ENCODE measurements around the gene SLC35E1.

Gene SLC35E1

GRCh38 chr19:16579381-16579780 lies 7.2 kb upstream of the SLC35E1 start:
- DNase-seq (ENCODE audit: insufficient read length, low spot score) (no peak), FAIRE-seq (no peak)
- TF ChIP-seq CTCF (IDR thresholded peaks at IDR 0.05; ENCODE audit: insufficient read depth, missing control alignments) = no peak

- DNase-seq (ENCODE audit: insufficient read length, low spot score) (no peak), FAIRE-seq (no peak)
- no peak for TF ChIP-seq CTCF (IDR thresholded peaks at IDR 0.05; ENCODE audit: insufficient read depth, missing control alignments)
Observed at GRCh38 chr19:16577531-16577985, 5.3 kb upstream of the SLC35E1 start.

GRCh38 chr19:16576690-16577530 lies 4.7 kb upstream of the SLC35E1 start:
- FAIRE-seq (no peak), DNase-seq (ENCODE audit: insufficient read length, low spot score) (no peak)
- TF ChIP-seq CTCF (IDR thresholded peaks at IDR 0.05; ENCODE audit: insufficient read depth, missing control alignments) = no peak

DNA sequence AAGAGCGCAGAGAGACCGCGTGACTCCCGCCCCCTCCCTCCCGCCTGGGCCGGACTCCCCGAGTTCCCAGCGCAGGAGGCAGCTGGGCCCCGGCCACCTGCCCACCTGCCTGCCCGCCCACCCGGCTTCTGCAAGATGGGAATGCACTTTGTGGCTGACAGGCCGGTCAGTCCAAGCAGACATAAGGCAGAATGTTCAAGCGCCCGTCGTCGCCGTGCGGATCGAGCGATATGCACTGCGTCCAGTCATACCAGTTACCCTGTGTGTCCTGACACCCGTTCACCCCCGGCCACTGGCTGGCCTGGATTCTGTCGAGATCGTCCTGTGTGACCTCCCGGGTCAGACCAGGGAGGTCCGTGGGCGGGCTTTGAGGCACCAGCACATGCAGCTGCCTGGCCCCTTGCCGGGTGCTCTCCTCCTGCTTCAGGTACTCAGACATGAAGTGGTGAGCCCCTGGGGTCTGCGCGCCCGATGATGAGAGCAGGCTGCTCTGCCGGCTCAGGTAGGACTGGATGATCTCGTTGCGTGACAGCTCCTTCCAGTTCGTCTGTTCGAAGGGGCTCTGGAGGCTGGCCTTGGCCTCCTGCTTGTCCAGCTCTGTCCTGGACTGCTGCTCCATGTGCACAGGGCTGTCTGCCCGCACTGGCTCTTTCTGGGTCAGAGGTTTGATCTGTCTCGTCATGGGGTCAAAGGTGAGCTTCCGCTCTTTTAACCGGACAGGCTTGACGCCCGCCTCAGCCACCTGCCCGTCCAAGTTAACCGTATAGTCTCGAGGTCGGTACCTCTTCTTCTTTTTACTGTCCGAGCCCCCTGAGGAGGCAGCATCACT lies 3.9 kb upstream of the SLC35E1 start:
- TF ChIP-seq CTCF (IDR thresholded peaks at IDR 0.05; ENCODE audit: insufficient read depth, missing control alignments) = no peak
- FAIRE-seq (no peak), DNase-seq (ENCODE audit: insufficient read length, low spot score) (no peak)

DNA sequence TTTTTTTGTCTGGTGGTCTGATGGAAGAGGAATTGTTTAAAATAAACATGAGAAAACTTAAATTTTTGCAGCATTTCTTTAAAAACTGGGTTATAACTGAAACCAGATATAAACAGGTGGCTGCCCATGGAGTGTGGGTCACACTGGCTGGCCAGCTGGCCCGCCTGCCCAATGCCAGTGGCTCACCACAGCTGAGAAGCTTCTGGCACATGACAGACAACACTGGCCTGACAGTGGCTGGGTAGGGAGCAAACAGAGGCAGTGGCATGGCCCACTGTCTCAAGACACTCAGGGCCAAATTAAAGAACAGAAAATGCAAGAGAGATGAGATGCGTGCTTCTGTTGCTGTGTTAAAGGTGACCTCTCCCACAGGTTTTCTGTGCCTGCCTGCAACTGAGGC lies 3.1 kb upstream of the SLC35E1 start:
- no peak for TF ChIP-seq CTCF (IDR thresholded peaks at IDR 0.05; ENCODE audit: insufficient read depth, missing control alignments)
- FAIRE-seq (no peak), DNase-seq (ENCODE audit: insufficient read length, low spot score) (no peak)

GRCh38 chr19:16573925-16574324 lies 1.7 kb upstream of the SLC35E1 start:
- FAIRE-seq (no peak), DNase-seq (ENCODE audit: insufficient read length, low spot score) (no peak)
- no peak for TF ChIP-seq CTCF (IDR thresholded peaks at IDR 0.05; ENCODE audit: insufficient read depth, missing control alignments)
